Limb (tissue), 2 donors: ENCODE data around the gene PRKCH.

Experiments
- DNase-seq, 2 donors: peaks; one replicate each; pipeline ENCODE4 v3.0.0-alpha.2; 2016; ENCODE audit errors: extremely low spot score in 2 of 2

Gene PRKCH

GRCh38 chr14:61543946-61544345, 222.6 kb downstream of the PRKCH start:
- no peak for DNase-seq

DNA sequence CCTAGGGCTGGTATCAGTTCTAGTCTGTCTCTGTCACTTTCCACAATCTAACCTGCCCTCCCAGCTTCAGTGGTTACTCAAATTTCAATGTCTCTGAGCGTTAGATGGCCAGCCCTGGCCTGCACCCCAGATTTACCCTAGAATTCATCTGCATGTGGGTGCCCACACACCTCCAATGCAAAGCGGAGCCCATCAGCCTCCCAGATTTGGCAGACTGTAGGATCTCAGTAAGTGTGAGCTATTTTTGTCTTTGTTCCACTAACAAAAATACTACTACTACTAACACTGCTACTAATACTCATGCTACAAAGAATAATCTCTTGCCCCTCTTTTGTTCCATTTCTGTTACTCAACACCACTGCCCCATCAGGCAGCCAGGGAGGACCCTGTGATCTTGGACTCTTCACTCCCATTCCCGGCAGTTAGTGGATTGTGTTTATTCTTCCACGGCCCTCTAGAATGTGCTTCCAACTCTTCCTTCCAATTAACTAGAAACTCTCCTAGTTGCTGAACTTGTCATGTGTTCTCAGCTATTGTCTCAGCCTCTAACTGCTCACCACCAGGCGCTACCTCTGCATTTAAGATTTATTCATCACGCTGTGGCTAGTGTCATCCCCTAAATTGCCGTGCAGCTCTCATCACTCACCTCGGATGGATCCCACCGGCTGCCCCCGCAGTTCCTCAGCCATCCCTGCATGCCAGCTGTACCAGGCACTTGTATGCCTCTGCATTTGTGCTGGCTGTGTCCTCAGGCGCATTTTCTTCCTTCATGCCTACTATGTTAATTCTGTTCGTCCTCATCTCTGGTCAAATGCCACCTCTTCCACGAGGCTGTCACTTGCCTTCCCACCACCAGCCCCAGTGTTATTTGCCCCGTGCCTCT, 223.3 kb downstream of the PRKCH start:
- DNase-seq = no peak

- DNase-seq = no peak
These were observed 224.5 kb downstream of the PRKCH start for GRCh38 chr14:61545726-61546455.

GRCh38 chr14:61547186-61548069, 226.0 kb downstream of the PRKCH start:
- no peak for DNase-seq

- no peak for DNase-seq
These were observed 228.0 kb downstream of the PRKCH start for GRCh38 chr14:61549425-61549824.

DNA sequence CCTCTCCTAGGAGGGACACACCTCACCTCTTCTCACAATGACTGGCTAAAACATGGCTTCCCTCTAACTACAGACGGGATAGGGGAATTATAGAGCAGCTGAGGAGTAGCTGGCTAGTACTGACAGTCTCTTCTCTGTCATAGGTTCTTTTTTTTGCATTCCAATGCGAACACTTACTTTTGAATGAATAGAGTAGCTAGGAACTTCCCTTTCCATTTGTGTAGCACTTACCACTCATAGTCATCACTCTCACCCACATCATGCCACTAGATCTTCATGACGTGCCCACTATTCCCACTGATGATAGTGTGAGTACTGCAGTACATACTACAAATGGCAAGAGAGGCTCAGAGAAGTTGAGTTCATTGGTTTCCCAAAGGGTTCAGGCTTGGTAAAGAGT, 230.0 kb downstream of the PRKCH start:
- DNase-seq = no peak

DNA sequence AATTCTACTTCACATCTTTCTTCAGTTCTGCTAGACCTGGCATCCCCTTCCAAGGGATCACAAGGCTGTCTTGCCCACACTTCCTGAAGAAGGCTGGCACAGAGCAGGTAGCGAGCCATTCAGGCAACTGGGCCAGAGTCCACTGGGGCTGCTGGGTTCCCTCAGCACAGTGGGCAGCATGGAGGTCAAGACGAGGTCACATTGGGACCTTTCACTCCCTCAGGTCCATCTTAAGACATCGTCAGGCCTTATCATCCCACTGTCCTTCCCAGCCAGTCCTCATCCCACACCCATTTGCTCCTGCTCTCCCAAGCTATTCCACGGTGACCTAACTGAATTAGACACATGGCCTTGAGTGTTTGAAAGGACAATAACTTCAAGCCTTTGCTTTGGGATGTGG, 230.9 kb downstream of the PRKCH start:
- no peak for DNase-seq

DNA sequence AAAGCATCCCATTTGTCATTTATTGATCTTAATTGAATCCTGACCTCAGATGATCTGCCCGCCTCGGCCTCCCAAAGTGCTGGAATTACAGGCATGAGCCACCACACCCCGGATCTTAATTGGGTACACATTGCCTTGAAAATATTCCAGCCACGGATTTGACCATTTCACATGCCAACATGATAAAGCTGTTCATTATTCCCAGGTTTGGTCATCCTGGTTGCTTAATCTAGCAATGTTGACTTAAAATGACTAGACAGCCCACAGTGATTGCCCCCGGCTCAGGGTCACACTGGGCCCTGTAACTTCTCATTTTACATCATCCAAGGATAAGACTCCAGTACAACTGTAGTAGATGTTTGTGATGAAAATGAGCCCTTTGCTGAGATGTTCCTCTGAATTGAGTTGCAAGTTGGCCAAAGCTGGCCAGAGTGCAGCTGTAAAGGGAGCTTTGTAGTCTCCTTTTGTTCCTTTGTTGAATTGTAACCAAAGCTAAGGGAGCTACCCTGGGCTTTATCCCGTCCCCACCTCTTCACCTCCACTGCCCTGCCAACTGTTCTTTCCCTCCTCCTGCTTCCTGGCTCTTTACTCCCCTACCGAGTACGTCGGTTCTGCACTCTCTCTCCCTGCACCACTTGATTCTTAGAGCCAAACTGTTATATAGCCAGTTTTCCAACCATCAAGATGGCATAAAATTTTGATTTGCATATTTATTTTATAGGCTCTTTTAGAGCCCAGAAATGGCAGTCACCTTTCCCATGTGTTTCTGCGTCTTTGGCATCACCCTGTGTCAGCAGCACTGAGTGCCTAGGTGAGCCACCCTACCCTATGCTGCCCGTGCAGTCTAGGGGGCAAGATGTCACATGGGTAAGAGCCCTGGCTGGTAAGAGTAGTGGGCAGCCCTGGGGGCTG, 232.6 kb downstream of the PRKCH start:
- DNase-seq = no peak

DNA sequence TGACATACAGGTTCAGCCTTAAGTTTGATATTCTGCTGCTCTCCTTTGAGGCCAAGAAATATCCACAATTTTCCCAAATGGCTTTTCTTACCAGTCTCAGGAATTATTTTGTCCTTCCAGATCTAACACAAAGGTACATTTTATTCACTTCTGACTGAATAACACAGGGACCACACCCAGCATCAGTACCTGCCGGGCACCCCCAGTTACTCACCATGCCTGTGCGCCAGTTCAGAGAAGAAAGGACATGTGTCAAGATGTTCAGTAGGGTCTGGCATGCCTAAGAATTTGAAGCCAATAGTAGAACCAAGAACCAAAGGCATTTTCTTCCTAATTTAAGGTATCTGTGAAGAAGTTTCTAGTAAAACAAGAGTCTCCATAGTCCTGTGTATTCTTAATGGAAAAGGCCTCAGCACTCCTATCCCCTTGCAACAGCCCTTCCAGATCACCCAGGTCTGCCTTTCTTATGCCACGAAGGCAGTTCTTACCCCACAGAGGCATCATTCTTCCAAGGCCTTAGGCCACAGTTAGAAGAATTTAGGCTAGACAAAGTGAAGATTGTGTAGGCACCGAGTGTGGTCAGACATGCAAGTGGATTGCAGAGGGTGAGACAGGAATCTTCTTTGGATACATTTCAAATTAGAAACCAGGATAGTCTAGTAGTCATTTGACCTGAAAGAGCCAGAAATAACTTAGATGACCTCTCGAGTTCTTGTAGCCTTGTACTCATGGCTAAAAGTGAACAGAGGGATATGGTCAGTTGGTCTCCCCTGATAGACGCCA, 233.9 kb downstream of the PRKCH start:
- no peak for DNase-seq

DNA sequence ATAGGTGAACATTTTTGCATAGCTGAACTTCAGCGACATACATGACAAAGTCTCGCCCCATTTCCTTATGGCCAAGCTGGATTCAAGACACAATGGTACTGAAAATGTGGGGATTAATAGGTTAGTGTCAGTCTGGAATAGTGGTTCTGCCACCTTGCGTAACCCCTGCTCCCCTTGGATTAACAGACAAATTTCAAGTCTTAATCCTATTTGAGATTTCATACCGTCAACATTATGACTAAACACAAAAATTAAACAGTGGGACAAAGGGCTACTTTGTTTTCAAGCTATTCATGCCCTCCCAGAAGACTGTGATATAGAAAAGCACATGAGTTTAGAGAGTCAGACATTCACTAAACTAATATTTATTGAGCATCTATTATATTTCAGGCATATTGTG, 235.1 kb downstream of the PRKCH start:
- no peak for DNase-seq

- DNase-seq = no peak
These were observed 235.9 kb downstream of the PRKCH start for GRCh38 chr14:61557262-61557661.

GRCh38 chr14:61557854-61558253, 236.5 kb downstream of the PRKCH start:
- no peak for DNase-seq

DNA sequence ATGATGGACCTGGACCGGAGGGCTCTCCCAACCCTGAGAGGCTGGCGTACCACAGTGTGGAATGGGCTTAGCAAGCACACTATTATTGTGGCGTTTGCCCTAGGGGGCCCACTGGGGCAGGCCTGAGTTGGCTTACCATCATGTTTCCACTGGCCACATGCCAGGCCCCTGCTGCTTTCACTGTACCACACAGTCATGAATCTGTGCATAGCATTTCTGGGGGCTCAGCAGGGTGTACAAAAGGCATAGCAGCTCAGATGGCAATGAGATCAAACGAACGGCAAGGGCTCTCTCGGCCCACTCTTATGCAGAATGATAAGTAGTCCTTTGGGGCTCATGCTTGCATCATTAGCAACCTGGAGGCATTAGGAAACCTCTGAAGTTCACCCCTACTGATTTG, 236.9 kb downstream of the PRKCH start:
- peak in 1 of 2 donors; percentile 62 for DNase-seq

GRCh38 chr14:61559641-61560201, 238.3 kb downstream of the PRKCH start:
- DNase-seq = no peak

GRCh38 chr14:61560323-61560722, 238.9 kb downstream of the PRKCH start:
- DNase-seq = no peak

- DNase-seq = no peak
These were observed 239.7 kb downstream of the PRKCH start for GRCh38 chr14:61561104-61561503.

DNA sequence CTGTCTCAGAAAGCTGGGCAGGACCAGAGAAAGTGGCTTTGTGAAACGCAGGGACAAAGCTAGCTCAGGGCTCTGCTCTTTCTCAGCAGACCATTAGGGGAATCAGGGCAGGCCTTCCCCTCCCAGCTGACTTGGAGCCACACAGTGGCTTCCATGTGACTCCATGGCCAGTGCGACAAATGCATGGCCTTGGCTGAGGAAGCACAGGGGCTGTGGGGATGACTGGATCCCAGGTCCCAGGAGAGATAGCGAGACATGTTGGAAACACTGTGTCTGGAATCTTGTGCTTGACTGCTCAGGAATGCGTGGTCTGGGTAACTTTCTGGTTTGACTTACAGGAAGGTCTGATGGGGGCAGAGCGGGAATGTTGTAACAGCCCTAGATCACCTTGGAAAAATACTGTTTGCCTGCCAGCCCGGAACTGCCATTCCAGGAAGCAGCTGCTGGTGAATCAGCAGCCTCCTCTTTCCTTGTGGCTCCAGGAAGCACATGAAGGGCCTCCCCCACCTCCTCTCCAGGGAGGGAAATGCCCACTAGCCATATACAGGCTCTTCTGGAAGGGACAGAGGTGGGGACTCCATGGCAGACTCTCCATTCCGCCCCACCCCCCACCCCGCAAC, 240.4 kb downstream of the PRKCH start:
- peak in 1 of 2 donors; percentile 68 for DNase-seq

DNA sequence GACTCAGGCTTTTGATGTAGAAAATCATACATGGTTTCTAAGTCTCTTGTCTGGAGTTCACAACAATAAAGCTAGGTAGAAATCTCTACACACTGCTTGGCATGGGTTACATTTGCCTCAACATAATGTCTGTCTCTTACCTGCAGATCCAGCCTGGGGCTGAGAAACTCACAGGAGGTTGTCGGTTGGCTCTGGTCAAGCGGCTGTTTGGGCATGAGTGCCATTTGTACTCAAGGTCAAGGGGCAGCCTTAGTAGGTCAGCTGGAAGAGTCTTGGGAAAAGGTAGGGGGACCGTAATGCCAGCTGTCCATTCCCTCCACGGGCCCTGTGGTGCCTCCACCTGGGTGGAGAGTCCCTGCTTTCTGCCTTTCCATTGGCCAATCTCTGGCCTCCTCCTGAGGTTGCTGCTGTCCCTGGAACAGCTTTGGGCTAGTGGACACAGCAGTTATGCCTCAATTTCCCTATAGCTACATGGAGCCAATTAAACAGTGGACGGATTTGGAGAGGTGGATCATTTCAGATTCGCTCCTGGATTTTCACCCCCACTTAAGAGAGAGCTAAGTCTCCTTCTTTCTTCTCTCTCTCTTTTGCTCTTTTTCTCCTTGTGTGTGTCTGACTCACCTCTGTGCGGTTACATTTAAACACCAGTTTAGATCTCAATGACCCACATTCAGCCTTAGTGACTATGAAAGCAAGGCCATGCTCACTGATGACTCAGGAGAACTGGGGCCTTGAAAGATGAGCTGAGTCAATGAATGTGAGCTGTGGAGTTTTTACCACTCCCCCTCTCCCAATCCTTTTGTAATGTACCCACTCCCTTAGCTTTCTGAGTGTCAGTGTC, 241.2 kb downstream of the PRKCH start:
- DNase-seq = no peak
